Right hindlimb (tissue), 1 donor: ENCODE data around the gene RYR1.
A peak's percentile ranks its signal among the peaks of the same experiment; 100 is the strongest.

ENCODE experiments used
- DNase-seq: peaks from one replicate; pipeline ENCODE4 v3.0.0-alpha.2; 2018

RYR1 gene

GRCh38 chr19:38433268-38433733 lies at the start of gene RYR1:
Gene RYR1, plus strand, starts transcription at chr19:38433691. Its CDS starts 139 bp downstream, at chr19:38433830.
- DNase-seq: peak; percentile 76

GRCh38 chr19:38383743-38384142 lies 49.7 kb upstream of the RYR1 start:
- no peak for DNase-seq

GRCh38 chr19:38384209-38385027 lies 49.1 kb upstream of the RYR1 start:
- peak; percentile 36 for DNase-seq

GRCh38 chr19:38385057-38385803 lies 48.3 kb upstream of the RYR1 start:
- no peak for DNase-seq

GRCh38 chr19:38385804-38386257 lies 47.7 kb upstream of the RYR1 start:
- peak; percentile 36 for DNase-seq

- peak; percentile 47 for DNase-seq
These were observed 47.1 kb upstream of the RYR1 start for GRCh38 chr19:38386300-38386970.

GRCh38 chr19:38386971-38387549 lies 46.4 kb upstream of the RYR1 start:
- peak; percentile 38 for DNase-seq

- DNase-seq: peak; percentile 72
These were observed 45.7 kb upstream of the RYR1 start, which contains the start of gene GGN for GRCh38 chr19:38387550-38388348. Gene GGN, minus strand, starts transcription at chr19:38388034. Its CDS starts 773 bp downstream, at chr19:38387261.

- DNase-seq: no peak
These were observed 45.0 kb upstream of the RYR1 start, which contains the start of gene SPRED3 for GRCh38 chr19:38388349-38389100. Gene SPRED3, plus strand, starts transcription at chr19:38388697. Its CDS starts 1,606 bp downstream, at chr19:38390303.

- DNase-seq: no peak
These were observed 44.2 kb upstream of the RYR1 start for GRCh38 chr19:38389101-38389925.

GRCh38 chr19:38389957-38390924 lies 43.2 kb upstream of the RYR1 start:
- no peak for DNase-seq

- no peak for DNase-seq
These were observed 41.5 kb upstream of the RYR1 start for GRCh38 chr19:38391911-38392464.

GRCh38 chr19:38392707-38393308 lies 40.7 kb upstream of the RYR1 start:
- DNase-seq: no peak

- DNase-seq: peak; percentile 39
These were observed 39.0 kb upstream of the RYR1 start for GRCh38 chr19:38394488-38394887.

GRCh38 chr19:38395381-38396114 lies 37.9 kb upstream of the RYR1 start:
- peak; percentile 13 for DNase-seq

GRCh38 chr19:38399081-38399480 lies 34.4 kb upstream of the RYR1 start:
- no peak for DNase-seq

- DNase-seq: no peak
These were observed 34.0 kb upstream of the RYR1 start for GRCh38 chr19:38399537-38399936.
